Adrenal gland (tissue), 5 donors: ENCODE measurements around the gene CHPF2.

ENCODE experiments used
- CTCF ChIP-seq, 6 experiments: fragments of 450-650 bp in 4 of 6; fragments of 200-600 bp in 2 of 6; sonication (generic) in 1 of 6; IDR thresholded peaks; 1 replicate in 5 of 6; 2 replicates in 1 of 6; pipeline versions ENCODE4 v1.5.1 to v1.8.0; 2016 to 2021; ENCODE audit warnings: antibody characterized with exemption in 6 of 6, mild to moderate bottlenecking in 2 of 6, moderate library complexity in 1 of 6
- POLR2A ChIP-seq, 2 donors: fragments of 450-650 bp; IDR thresholded peaks; one replicate each; pipeline ENCODE4 v1.6.1; 2017; ENCODE audit warnings: antibody characterized with exemption in 2 of 2, mild to moderate bottlenecking in 2 of 2, moderate library complexity in 1 of 2
- donor health status: DM: no; HTN: no; CAD: no.

GRCh38 chr7:151218170-151218569, 14.1 kb upstream of the CHPF2 start:
- TF ChIP-seq CTCF (IDR thresholded peaks at IDR 0.05) (no peak), POLR2A (IDR thresholded peaks at IDR 0.05) (no peak)
